Stimulated activated CD8-positive, alpha-beta memory T cell treated with anti-CD3 and anti-CD28 coated beads, Interleukin-15, amount 100 ng/mL, for 48 hours (primary cell): ENCODE results near the gene PLAGL2.

Source experiments
- DNase-seq, 2 donors: peaks; one replicate each; pipeline ENCODE4 v3.0.0-alpha.2; 2020; ENCODE audit warnings: low read depth in 2 of 2

Gene PLAGL2

DNA sequence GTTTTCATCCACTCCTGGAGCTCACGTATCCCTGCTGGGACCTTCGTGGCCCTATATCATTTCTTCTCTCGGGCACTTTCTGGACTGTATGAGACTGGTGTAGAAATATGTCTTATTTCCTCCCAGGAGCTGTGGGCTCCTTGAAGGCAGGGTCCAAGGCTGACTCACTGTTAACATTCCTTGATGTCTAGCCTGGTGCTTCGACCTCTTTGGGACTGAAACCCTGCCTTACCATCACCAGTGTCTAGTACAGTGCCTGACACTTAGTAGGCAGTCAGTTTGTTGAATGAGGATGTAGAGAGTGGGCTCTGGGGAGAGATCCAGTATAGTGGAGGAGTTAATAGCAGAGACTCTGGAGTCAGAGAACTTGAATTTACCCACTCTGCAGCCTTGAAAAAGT is 23.7 kb upstream of the PLAGL2 start:
- no peak for DNase-seq

DNA sequence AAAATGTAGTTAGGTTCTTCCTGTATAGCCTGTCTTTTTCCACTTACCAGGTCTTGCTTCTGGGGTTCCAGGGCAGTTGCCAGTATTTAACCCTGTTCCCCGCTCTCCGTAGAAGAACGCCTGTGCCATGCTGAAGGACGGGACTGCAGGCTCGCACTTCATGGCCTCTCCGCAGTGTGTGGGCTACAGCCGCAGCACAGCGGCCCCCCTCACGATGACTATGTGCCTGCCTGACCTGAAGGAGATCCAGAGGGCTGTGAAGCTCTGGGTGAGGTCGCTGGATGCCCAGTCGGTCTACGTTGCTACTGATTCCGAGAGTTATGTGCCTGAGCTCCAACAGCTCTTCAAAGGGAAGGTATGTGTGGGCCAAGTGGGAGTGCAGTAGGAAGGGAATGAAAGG is 23.2 kb upstream of the PLAGL2 start:
- no peak for DNase-seq

GRCh38 chr20:32229251-32229747 is 21.8 kb upstream of the PLAGL2 start:
- no peak for DNase-seq

DNA sequence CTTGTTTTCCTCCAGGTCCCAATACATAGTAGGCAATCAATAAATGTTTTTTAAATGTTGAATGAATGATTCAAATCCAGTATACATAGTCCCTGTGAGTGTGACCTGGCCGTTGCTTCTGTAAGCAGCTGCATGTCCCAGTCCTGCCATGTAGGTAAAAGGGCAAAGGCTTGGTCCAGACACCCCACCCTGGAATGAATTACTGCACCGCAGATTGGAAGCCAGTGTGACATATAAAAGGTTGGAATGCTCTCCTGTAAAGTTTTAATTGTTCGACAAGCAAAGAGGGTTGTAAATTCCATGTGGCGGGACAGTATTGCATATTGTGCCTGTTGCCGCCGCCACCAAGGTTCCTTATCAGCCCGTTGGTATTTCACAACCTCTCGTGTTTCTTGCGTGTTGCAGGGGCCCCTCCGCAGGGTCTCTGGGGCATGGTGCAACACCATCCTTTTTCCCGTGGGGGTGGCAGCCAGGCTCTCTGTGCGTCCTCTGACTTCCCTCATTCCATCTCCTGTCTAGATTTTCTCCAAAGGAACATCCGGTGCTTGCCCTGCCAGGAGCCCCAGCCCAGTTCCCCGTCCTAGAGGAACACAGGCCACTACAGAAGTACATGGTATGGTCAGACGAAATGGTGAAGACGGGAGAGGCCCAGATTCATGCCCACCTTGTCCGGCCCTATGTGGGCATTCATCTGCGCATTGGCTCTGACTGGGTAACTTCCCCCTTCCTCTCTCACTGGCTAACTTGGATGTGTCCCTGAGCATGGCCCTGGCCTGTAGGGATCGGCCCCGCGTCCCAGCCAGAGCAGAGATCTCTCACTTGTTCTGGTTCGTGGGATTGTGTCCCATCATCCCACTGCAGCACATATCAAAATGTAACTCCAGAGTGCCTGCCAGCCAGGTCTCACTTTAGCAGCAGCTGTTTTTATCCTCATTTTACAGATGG is 20.5 kb upstream of the PLAGL2 start:
- no peak for DNase-seq

DNA sequence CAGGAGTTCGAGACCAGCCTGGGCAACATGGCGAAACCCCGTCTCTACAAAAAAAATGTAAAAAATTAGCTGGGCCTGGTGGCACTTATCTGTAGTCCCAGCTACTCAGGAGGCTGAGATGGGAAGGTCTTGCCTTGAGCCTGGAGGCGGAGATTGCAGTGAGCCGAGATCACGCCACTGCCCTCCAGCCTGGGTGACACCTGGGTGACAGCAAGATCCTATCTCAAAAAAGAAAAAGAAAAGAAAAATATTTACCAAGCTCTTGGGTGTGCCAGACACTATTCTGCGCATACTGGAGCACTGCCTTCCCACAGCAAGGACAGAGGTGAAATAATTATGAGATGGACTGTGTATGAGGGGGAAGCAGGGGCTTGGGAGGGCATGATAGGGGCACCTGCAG is 19.8 kb upstream of the PLAGL2 start:
- DNase-seq, result no peak

GRCh38 chr20:32226391-32226790 is 18.8 kb upstream of the PLAGL2 start:
- no peak for DNase-seq

DNA sequence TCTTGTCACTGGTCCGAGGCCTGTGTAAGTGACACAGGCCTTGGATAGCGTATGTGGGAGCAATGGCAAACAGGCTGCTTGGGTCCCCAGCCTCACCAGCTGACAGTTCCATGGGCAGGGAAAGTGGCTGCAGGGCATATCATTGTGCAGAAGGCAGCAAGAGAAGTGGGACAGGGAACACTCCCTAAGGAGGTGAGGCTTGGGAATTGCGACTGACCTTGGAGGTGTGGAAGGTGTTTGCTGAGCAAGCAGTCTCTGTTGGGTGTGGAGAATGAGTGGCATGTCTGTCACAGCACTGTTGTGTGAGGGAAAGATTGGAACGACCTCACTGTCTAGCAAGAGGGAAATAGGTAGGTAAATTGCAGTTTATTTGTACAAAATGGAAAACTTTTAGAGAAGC is 16.9 kb upstream of the PLAGL2 start:
- DNase-seq, result no peak

DNA sequence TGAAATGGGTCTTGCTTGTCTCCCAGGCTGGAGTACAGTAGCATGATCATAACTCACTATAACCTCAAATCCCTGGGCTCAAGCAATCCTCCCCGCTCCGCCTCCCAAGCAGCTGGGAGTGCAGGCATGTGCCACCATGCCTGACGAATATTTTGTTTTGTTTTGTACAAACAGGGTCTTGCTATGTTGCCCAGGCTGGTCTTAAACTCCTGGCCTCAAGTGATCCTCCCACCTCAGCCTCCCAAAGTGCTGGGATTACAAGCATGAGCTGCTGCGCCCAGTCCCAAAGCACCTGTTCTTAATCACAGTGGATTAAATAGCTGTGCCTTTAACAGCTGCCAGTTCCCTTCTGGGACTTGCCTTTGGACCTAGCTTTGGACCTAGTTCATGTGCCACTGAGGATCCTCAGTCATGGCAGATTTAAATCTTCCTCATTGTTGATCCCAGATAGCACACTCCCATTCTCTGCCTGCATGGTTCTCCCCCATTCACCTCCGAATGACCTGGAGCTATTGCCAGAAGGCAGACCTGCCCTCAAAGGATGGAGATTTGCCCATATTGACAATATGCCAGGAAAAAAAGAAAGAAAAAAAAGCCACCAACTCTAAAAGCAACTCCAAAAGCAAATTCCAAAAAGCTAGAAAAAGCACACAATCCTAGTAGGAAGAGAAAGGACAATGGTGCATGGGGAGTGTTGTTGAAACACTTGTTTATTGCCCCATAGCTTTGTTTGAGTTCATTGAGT is 10.8 kb upstream of the PLAGL2 start:
- no peak for DNase-seq

- DNase-seq, result no peak
Observed at GRCh38 chr20:32216179-32217142, 8.9 kb upstream of the PLAGL2 start.

DNA sequence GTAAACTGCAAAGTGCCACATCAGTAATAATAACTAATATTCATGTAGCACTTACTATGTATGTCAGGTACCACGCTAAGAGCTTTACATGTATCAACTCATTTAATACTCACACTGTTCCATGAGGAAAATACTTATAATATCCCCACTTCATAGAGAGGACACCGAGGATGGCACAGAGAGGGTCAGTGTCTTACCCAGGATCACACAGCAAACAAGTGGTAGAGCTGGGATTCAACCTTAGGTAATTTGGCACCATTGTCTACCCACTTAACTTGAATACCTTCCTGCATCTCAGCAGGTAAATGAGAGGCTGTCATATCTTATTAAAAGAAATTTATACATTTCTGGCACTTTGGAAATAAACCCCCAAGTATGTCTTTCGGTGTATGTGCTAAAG is 8.2 kb upstream of the PLAGL2 start:
- DNase-seq, result no peak

DNA sequence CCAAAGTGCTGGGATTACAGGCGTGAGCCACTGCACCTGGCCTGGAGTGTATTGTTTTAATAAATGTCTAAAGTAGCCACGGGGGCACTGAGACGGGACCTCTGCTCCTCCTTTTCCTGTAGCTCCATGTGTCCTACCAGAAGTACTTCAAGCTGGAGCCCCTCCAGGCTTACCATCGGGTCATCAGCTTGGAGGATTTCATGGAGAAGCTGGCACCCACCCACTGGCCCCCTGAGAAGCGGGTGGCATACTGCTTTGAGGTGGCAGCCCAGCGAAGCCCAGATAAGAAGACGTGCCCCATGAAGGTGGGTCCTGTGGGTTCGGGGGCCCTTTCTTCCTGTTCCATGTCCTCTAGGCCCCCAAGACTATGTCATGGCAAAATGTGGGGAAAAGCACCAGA is 7.6 kb upstream of the PLAGL2 start:
- DNase-seq, result no peak

DNA sequence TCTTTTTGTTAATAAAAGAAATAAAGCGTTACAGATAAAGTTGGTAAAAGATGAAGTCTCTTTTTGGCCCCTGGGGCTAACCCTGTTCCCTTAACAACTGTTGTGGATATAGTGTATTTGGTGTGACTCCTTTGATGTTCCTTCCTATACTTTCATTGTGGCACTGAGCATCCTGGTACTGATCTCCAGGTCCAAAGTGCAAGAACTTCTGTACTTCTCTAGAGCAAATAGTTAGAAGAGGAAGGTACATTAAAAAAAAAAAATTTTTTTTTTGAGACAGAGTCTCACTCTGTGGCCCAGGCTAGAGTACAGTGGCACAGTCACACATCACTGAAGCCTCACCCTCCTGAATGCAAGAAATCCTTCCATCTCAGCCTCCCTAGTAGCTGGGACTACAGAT is 6.3 kb upstream of the PLAGL2 start:
- DNase-seq, result no peak

GRCh38 chr20:32209850-32210605 is 2.5 kb upstream of the PLAGL2 start:
- DNase-seq, result no peak

GRCh38 chr20:32208499-32209154 is 1.1 kb upstream of the PLAGL2 start:
- no peak for DNase-seq

- DNase-seq, result no peak
Observed at GRCh38 chr20:32206760-32207625, 550 bp downstream of the PLAGL2 start.

- DNase-seq, result no peak
Observed at GRCh38 chr20:32205843-32206759, 1.4 kb downstream of the PLAGL2 start.

- DNase-seq, result no peak
Observed at GRCh38 chr20:32205110-32205842, 2.3 kb downstream of the PLAGL2 start.
